BE2C (cell line): ENCODE measurements around the gene SYT17.

Experiments used
- DNase-seq: peaks from one replicate; pipeline ENCODE4 v3.0.0-alpha.2; 2020
- H3K27me3 ChIP-seq: fragments of 250-450 bp; sonication (Bioruptor Pico); 2 replicates; pipeline ENCODE4 v1.5.1; 2020; ENCODE audit warnings: mild to moderate bottlenecking
- H3K36me3 ChIP-seq: fragments of 250-450 bp; sonication (Bioruptor Pico); 2 replicates; pipeline ENCODE4 v1.5.1; 2020; ENCODE audit warnings: mild to moderate bottlenecking
- H3K4me1 ChIP-seq: fragments of 250-450 bp; sonication (Bioruptor Pico); 2 replicates; pipeline ENCODE4 v1.5.1; 2020
- H3K4me3 ChIP-seq: 2 replicates; pipeline ENCODE4 v1.5.1; 2011; ENCODE audit warnings: low read depth, low read length
- H3K9me3 ChIP-seq: fragments of 250-450 bp; sonication (Bioruptor Pico); 2 replicates; pipeline ENCODE4 v1.5.1; 2020
- CTCF ChIP-seq: IDR thresholded peaks from 2 replicates; pipeline ENCODE4 v1.5.1; 2012; ENCODE audit warnings: mild to moderate bottlenecking, low read depth, low read length

Gene SYT17

GRCh38 chr16:19254611-19255010 is 86.6 kb downstream of the SYT17 start:
- Histone ChIP-seq H3K9me3 (no peaks in the 10 kb centered on the region), H3K4me1 (no peaks in the 10 kb centered on the region), H3K36me3 (no peaks in the 10 kb centered on the region), H3K4me3 (no peak overlapping the region), H3K27me3 (no peaks in the 10 kb centered on the region)
- TF ChIP-seq CTCF: no peak
- DNase-seq: no peak

- TF ChIP-seq CTCF: no peak
- no peaks in the 10 kb centered on the region; the same call in 1 of the 2 replicates for H3K9me3 ChIP-seq
These were observed 96.2 kb downstream of the SYT17 start for GRCh38 chr16:19264123-19264673.

GRCh38 chr16:19265380-19265930 is 97.4 kb downstream of the SYT17 start:
- H3K4me3 ChIP-seq: no peak overlapping the region
- no peaks in the 10 kb centered on the region for H3K4me1 ChIP-seq
- H3K36me3 ChIP-seq: no peaks in the 10 kb centered on the region
- H3K9me3 ChIP-seq: no peaks in the 10 kb centered on the region; the same call in 1 of the 2 replicates
- no peak for DNase-seq
- TF ChIP-seq CTCF: no peak
- no peaks in the 10 kb centered on the region for H3K27me3 ChIP-seq

More at GRCh38 chr16:19264123-19264673, 96.2 kb downstream of the SYT17 start:
- Histone ChIP-seq H3K36me3 (no peaks in the 10 kb centered on the region), H3K27me3 (no peaks in the 10 kb centered on the region), H3K4me1 (no peaks in the 10 kb centered on the region), H3K4me3 (no peak overlapping the region)
- DNase-seq: no peak

GRCh38 chr16:19266774-19267173 is 98.7 kb downstream of the SYT17 start:
- no peaks in the 10 kb centered on the region for H3K36me3 ChIP-seq
- H3K9me3 ChIP-seq: no peaks in the 10 kb centered on the region; the same call in 1 of the 2 replicates
- no peak for DNase-seq
- no peak for TF ChIP-seq CTCF
- no peaks in the 10 kb centered on the region for H3K27me3 ChIP-seq
- H3K4me1 ChIP-seq: no peaks in the 10 kb centered on the region
- H3K4me3 ChIP-seq: no peak overlapping the region

- DNase-seq: no peak
- Histone ChIP-seq H3K27me3 (no peaks in the 10 kb centered on the region), H3K36me3 (no peaks in the 10 kb centered on the region), H3K4me1 (no peaks in the 10 kb centered on the region), H3K9me3 (no peaks in the 10 kb centered on the region; the same call in 1 of the 2 replicates), H3K4me3 (no peak overlapping the region)
- TF ChIP-seq CTCF: no peak
These were observed 101.1 kb downstream of the SYT17 start for GRCh38 chr16:19269098-19269497.

GRCh38 chr16:19274165-19274797 is 106.2 kb downstream of the SYT17 start:
- TF ChIP-seq CTCF: no peak
- Histone ChIP-seq H3K27me3 (no peaks in the 10 kb centered on the region), H3K9me3 (no peaks in the 10 kb centered on the region), H3K36me3 (no peaks in the 10 kb centered on the region), H3K4me1 (no peaks in the 10 kb centered on the region), H3K4me3 (no peak overlapping the region)
- DNase-seq: no peak
